ENCODE data around the gene CHCHD6. TPM values are rescaled to one million over a fixed set of nuclear protein-coding genes. Genes with fewer than 3 reads are reported as not detected.

The CHCHD6 gene
- total RNA-seq, 3 donors from 2014 or later, result 5.9 to 9.8 (median 6.5) TPM

DNA sequence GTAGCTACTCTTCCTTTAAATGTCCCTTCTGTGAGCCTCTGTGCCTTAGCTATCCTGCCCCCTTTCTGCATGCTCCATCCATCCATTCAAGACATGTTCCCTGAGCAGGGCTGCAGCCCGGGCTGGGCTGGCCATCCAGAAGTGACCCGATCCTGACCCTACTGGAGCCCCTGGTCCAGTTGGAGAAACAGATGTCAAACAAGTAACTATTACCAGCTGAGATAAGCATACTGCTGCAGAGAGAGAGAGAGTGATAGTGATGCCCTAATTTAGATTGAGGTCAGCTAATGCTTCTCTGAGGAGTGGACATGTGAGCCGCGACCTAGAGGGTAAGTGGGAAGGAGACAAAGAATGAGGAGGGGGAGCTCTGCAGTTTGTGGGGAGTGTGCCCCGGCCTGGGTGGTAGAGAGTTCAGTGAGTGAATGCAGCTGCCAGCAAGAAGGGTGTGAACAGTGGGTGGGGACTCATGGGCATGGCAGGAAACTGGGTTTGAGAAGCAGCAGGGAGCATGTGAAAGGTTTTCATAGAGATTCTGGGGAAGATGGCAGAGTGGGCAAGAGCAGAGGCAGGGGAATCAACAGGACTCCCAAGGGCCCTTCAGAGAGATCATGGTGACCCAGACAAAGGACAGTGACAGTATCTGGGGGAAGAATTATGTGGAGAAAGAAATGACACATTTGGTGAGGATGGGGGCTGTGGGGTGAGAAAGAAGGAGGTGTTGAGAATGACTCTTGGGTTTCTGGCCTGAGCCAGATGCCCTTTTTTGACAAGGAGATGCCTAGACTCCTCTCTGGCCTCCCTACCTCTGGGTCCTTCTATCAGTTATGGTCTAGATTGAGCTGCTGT lies 44.9 kb downstream of the CHCHD6 start:
- DNase-seq (peak in 1 of 3 donors; percentile 27), ATAC-seq (no peak)
- Histone ChIP-seq H3K4me3 (no peak overlapping the region), H3K36me3 (ENCODE audit: low read depth) (no peaks in the 10 kb centered on the region), H3K4me1 (ENCODE audit: low read depth) (peaks cover 4% of the 10 kb centered on the region), H3K9me3 (no peaks in the 10 kb centered on the region)
- TF ChIP-seq, protein P1, sequence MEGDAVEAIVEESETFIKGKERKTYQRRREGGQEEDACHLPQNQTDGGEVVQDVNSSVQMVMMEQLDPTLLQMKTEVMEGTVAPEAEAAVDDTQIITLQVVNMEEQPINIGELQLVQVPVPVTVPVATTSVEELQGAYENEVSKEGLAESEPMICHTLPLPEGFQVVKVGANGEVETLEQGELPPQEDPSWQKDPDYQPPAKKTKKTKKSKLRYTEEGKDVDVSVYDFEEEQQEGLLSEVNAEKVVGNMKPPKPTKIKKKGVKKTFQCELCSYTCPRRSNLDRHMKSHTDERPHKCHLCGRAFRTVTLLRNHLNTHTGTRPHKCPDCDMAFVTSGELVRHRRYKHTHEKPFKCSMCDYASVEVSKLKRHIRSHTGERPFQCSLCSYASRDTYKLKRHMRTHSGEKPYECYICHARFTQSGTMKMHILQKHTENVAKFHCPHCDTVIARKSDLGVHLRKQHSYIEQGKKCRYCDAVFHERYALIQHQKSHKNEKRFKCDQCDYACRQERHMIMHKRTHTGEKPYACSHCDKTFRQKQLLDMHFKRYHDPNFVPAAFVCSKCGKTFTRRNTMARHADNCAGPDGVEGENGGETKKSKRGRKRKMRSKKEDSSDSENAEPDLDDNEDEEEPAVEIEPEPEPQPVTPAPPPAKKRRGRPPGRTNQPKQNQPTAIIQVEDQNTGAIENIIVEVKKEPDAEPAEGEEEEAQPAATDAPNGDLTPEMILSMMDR (IDR thresholded peaks at IDR 0.05), result no peak
- intact Hi-C loops (cut with DNase I, micrococcal nuclease), result loop anchor here in 1 of 2 donors (10.0 kb wide), 1 partner anchor 796 kb away; no protein-coding TSS in a partner anchor

DNA sequence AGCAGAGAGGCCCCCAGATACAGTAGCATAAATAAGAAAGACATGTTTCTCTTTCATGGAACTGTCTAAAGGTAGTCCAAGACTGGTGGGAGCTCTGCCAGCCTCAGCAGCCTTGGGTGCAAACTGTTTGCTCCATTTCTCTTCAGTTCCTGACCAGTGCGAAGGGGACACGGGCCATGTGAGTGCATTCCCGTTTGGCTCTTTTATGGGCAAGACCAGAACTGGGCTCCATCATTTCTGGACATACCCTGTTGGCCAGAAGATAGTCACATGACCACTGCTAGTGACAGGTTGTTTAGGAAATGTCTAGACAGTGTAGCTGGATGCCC lies 45.5 kb downstream of the CHCHD6 start:
- ATAC-seq (no peak), DNase-seq (no peak)
- TF ChIP-seq, protein P1 (IDR thresholded peaks at IDR 0.05), result no peak

DNA sequence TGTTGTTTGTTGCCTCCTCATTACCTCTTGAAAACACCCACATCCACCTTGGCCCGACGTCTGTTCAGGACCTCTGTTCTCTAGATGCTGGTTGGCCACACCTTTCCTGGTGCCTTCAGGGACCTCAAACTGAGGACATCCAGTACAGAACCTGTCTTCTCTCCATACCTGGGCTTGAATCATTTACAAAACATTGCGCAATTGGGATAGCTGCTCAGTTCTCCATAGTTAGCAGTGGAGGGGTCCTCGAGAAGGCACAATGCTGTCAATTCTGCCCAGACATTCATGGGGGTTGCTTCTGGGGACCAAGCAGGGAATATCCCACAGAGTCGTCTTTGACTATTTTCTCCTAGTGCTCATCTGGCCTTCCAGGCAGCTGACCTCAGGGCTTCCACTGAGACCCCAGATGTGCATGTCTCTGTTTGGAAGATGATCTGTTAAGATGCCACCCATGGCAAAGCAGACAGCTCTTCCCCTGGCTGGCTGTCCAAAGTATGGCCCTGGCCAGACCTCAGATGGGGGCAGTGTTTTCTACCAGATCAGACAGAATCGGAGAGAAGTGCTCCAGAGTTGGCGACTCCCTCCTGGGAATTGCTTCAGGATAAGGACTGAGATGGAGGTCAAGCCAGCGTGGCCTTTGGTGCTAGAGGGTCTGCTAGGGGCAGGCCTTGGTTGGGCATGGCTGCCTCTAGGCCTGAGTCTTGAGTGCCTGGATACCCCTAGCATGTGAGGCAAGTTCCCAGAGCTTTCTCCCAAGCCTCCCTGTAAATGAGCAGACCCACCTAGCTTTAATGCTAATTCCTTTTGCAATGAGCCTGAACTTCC lies 46.1 kb downstream of the CHCHD6 start:
- Histone ChIP-seq H3K9me3 (no peaks in the 10 kb centered on the region), H3K36me3 (ENCODE audit: low read depth) (no peaks in the 10 kb centered on the region), H3K4me1 (ENCODE audit: low read depth) (peaks cover 4% of the 10 kb centered on the region), H3K4me3 (no peak overlapping the region)
- intact Hi-C loops (cut with DNase I, micrococcal nuclease), result loop anchor here (10.0 kb wide), 2 partner anchors 245 to 795 kb away; no protein-coding TSS in a partner anchor
- DNase-seq (no peak), ATAC-seq (no peak)
- TF ChIP-seq, protein P1 (IDR thresholded peaks at IDR 0.05), result no peak

More for the DNA sequence above, 45.5 kb downstream of the CHCHD6 start:
- intact Hi-C loops (cut with DNase I, micrococcal nuclease), result loop anchor here in 1 of 2 donors (10.0 kb wide), 1 partner anchor 795 kb away; no protein-coding TSS in a partner anchor
- H3K4me1 ChIP-seq (ENCODE audit: low read depth), result peaks cover 4% of the 10 kb centered on the region
- H3K4me3 ChIP-seq, result no peak overlapping the region
- no peaks in the 10 kb centered on the region for H3K9me3 ChIP-seq
- no peaks in the 10 kb centered on the region for H3K36me3 ChIP-seq (ENCODE audit: low read depth)

DNA sequence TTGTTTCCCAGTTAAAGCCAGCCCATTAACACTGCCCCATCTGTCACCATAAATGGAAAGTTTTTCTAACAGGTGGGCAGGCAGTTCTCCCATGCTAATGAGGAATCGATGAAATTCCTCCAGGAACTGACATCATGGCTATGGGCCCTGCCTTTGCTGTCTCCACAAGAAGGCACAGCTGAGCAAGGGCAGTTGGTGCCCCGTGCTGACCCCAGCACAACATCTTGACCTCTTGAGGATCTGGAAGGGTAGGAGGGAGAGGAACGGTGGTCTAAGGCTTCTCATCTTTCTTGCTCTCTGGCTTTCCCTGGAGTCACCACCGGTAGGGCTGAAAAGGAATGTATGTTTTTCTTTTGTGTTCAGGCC lies 46.7 kb downstream of the CHCHD6 start:
- DNase-seq, result no peak
- no peak overlapping the region for H3K4me3 ChIP-seq
- H3K9me3 ChIP-seq, result no peaks in the 10 kb centered on the region
- intact Hi-C loops (cut with DNase I, micrococcal nuclease), result loop anchor here in 1 of 2 donors (10.0 kb wide), 1 partner anchor 244 kb away; no protein-coding TSS in a partner anchor
- no peak for ATAC-seq
- H3K4me1 ChIP-seq (ENCODE audit: low read depth), result peaks cover 3% of the 10 kb centered on the region
- no peaks in the 10 kb centered on the region for H3K36me3 ChIP-seq (ENCODE audit: low read depth)
- TF ChIP-seq, protein P1 (IDR thresholded peaks at IDR 0.05), result no peak

DNA sequence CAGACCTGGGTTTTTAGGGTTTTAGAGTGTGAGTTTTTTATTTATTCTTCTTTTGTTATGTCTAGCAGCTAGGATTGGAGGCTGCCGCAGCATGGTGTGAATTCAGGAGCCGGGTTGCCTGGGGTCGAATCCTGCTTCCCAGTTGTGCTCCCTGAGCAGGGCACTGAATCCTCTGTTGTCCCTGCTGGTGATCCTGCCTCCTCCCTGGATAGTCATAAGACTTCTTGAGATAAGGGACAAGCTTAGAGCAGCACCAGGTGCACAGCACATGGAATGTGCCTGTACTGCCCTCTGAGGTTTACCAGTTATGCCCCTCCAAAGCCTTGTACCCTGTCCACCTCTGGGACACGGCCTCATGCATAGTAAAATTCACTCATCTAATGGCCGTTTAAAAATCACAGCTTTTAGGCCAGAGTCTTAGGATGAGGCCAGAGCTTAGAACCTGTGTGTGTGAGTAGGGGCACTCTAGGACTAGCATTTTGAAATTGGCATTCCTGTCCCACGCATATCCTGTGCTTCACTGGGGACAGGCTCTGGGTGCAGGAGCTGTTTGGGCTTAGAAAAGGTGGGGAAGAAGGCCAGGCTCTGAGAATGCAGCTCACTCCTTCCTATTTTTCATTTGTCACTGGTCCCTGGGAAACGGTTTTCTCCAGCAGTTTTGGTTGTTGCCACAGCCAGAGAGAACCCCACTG lies 47.7 kb downstream of the CHCHD6 start:
- TF ChIP-seq, protein P1 (IDR thresholded peaks at IDR 0.05), result no peak
- intact Hi-C loops (cut with DNase I, micrococcal nuclease), result loop anchor here in 1 of 2 donors (10.0 kb wide), 1 partner anchor 243 kb away; no protein-coding TSS in a partner anchor
- DNase-seq (no peak), ATAC-seq (no peak)
- Histone ChIP-seq H3K4me1 (ENCODE audit: low read depth) (no peaks in the 10 kb centered on the region), H3K4me3 (no peak overlapping the region), H3K9me3 (no peaks in the 10 kb centered on the region), H3K36me3 (ENCODE audit: low read depth) (no peaks in the 10 kb centered on the region)
